ENCODE results near the gene CLIP3. TPM values are rescaled to one million over a fixed set of nuclear protein-coding genes. Genes with fewer than 3 reads are reported as not detected.

The CLIP3 gene
- total RNA-seq, 1 experiment from 2014 or later, result 3.1 TPM

GRCh38 chr19:35991731-35992450 is 40.8 kb downstream of the CLIP3 start:
- DNase-seq, result no peak
- H3K9me3 Mint-ChIP-seq (ENCODE audit: low read depth, unreplicated experiment), result peaks cover 2% of the 10 kb centered on the region
- CTCF ChIA-PET, result interaction anchor here (0.6 to 1.0 kb wide), 4 partner anchors 16 to 112 kb away, joined by 3 to 5 read pairs (median 4); partner anchors contain the start of gene ALKBH6

GRCh38 chr19:35990771-35991730 is 41.6 kb downstream of the CLIP3 start:
- no peak for TF ChIP-seq CTCF (IDR thresholded peaks at IDR 0.05; ENCODE audit: unreplicated experiment)
- H3K36me3 Mint-ChIP-seq (ENCODE audit: insufficient read depth, unreplicated experiment), result peaks cover 24% of the 10 kb centered on the region
- no TSS peak for BruUV-seq (replicated peaks)
- no peak overlapping the region for H3K27ac Mint-ChIP-seq (ENCODE audit: unreplicated experiment)
- peaks cover 4% of the 10 kb centered on the region for H3K4me1 Mint-ChIP-seq (ENCODE audit: low read depth, unreplicated experiment)
- H3K27me3 Mint-ChIP-seq (ENCODE audit: unreplicated experiment), result peaks cover 42% of the 10 kb centered on the region
- H3K9me3 Mint-ChIP-seq (ENCODE audit: low read depth, unreplicated experiment), result peaks cover 2% of the 10 kb centered on the region
- no peak for DNase-seq
- no peak overlapping the region for H3K4me3 Mint-ChIP-seq (ENCODE audit: low read depth, unreplicated experiment)
- CTCF ChIA-PET, result interaction anchor here (0.6 to 1.1 kb wide), 5 partner anchors 16 to 223 kb away, joined by 3 to 6 read pairs (median 5); partner anchors contain the start of genes ALKBH6 and ZNF565
- intact Hi-C loops (cut with micrococcal nuclease; ENCODE audit: unreplicated experiment), result no loop called here

More at GRCh38 chr19:35991731-35992450, 40.8 kb downstream of the CLIP3 start:
- BruUV-seq (replicated peaks), result no TSS peak
- Mint-ChIP-seq H3K4me3 (ENCODE audit: low read depth, unreplicated experiment) (no peak overlapping the region), H3K4me1 (ENCODE audit: low read depth, unreplicated experiment) (peaks cover 13% of the 10 kb centered on the region), H3K27ac (ENCODE audit: unreplicated experiment) (no peak overlapping the region), H3K36me3 (ENCODE audit: insufficient read depth, unreplicated experiment) (peaks cover 31% of the 10 kb centered on the region), H3K27me3 (ENCODE audit: unreplicated experiment) (peaks cover 33% of the 10 kb centered on the region)
- TF ChIP-seq CTCF (IDR thresholded peaks at IDR 0.05; ENCODE audit: unreplicated experiment), result no peak
- intact Hi-C loops (cut with micrococcal nuclease; ENCODE audit: unreplicated experiment), result no loop called here

GRCh38 chr19:35990156-35990555 is 42.5 kb downstream of the CLIP3 start:
- Mint-ChIP-seq H3K4me1 (ENCODE audit: low read depth, unreplicated experiment) (no peaks in the 10 kb centered on the region), H3K9me3 (ENCODE audit: low read depth, unreplicated experiment) (peaks cover 4% of the 10 kb centered on the region), H3K27me3 (ENCODE audit: unreplicated experiment) (peaks cover 51% of the 10 kb centered on the region), H3K36me3 (ENCODE audit: insufficient read depth, unreplicated experiment) (peaks cover 15% of the 10 kb centered on the region), H3K4me3 (ENCODE audit: low read depth, unreplicated experiment) (no peak overlapping the region), H3K27ac (ENCODE audit: unreplicated experiment) (no peak overlapping the region)
- intact Hi-C loops (cut with micrococcal nuclease; ENCODE audit: unreplicated experiment), result no loop called here
- no peak for TF ChIP-seq CTCF (IDR thresholded peaks at IDR 0.05; ENCODE audit: unreplicated experiment)
- BruUV-seq (replicated peaks), result no TSS peak
- CTCF ChIA-PET, result interaction anchor here (0.6 kb wide), 1 partner anchor 46 kb away, joined by 3 read pairs; no protein-coding TSS in a partner anchor
- DNase-seq, result no peak

GRCh38 chr19:35988824-35989223 is 43.8 kb downstream of the CLIP3 start:
- no peak for TF ChIP-seq CTCF (IDR thresholded peaks at IDR 0.05; ENCODE audit: unreplicated experiment)
- no TSS peak for BruUV-seq (replicated peaks)
- Mint-ChIP-seq H3K36me3 (ENCODE audit: insufficient read depth, unreplicated experiment) (peaks cover 5% of the 10 kb centered on the region), H3K27me3 (ENCODE audit: unreplicated experiment) (peaks cover 64% of the 10 kb centered on the region), H3K4me3 (ENCODE audit: low read depth, unreplicated experiment) (no peak overlapping the region), H3K9me3 (ENCODE audit: low read depth, unreplicated experiment) (peaks cover 4% of the 10 kb centered on the region), H3K27ac (ENCODE audit: unreplicated experiment) (no peak overlapping the region), H3K4me1 (ENCODE audit: low read depth, unreplicated experiment) (no peaks in the 10 kb centered on the region)
- CTCF ChIA-PET, result interaction anchor here (0.6 kb wide), 1 partner anchor 185 kb away, joined by 3 read pairs; no protein-coding TSS in a partner anchor
- no peak for DNase-seq
- intact Hi-C loops (cut with micrococcal nuclease; ENCODE audit: unreplicated experiment), result no loop called here

Data from Calu3 (cell line).